Fibroblast of lung (primary cell): ENCODE measurements around the gene DENND4A. TPM values are rescaled to one million over a fixed set of nuclear protein-coding genes. Genes with fewer than 3 reads are reported as not detected.

Source experiments
- DNase-seq, 2 donors: peaks; one replicate each; pipeline versions ENCODE4 v3.0.0 to v3.0.0-alpha.2; 2010; ENCODE audit warnings: low read depth in 2 of 2
- H2AFZ ChIP-seq: 2 replicates; pipeline ENCODE4 v1.5.1; 2012; ENCODE audit warnings: low read length, control low read depth, inconsistent platforms
- H3K27ac ChIP-seq: 2 replicates; pipeline ENCODE4 v1.5.1; 2011; ENCODE audit warnings: low read length, control low read depth; ENCODE audit not compliant: insufficient read depth
- H3K27me3 ChIP-seq: 2 replicates; pipeline ENCODE4 v1.5.1; 2011; ENCODE audit warnings: mild to moderate bottlenecking, low read length; ENCODE audit not compliant: control insufficient read depth, insufficient read depth
- H3K36me3 ChIP-seq: 2 replicates; pipeline ENCODE4 v1.5.1; 2011; ENCODE audit warnings: low read length; ENCODE audit not compliant: control insufficient read depth, insufficient read depth
- H3K4me1 ChIP-seq: 2 replicates; pipeline ENCODE4 v1.5.1; 2011; ENCODE audit warnings: low read length; ENCODE audit not compliant: control insufficient read depth, insufficient read depth; ENCODE audit errors: extremely low read depth
- H3K4me2 ChIP-seq: 2 replicates; pipeline ENCODE4 v1.5.1; 2011; ENCODE audit warnings: low read length, control low read depth; ENCODE audit not compliant: insufficient read depth; ENCODE audit errors: extremely low read depth
- H3K4me3 ChIP-seq, 4 experiments: fragments of 200-600 bp in 1 of 4; sonication (generic) in 1 of 4; replicated peaks in 1 of 4; 2 replicates each; pipeline ENCODE4 v1.5.1; 2011 to 2016; ENCODE audit warnings: low read length in 4 of 4, low read depth in 3 of 4, mild to moderate bottlenecking in 3 of 4, control low read depth in 2 of 4, inconsistent platforms in 1 of 4, mixed read lengths in 1 of 4; ENCODE audit not compliant: insufficient read depth in 1 of 4; ENCODE audit errors: control extremely low read depth in 1 of 4
- H3K79me2 ChIP-seq: 2 replicates; pipeline ENCODE4 v1.5.1; 2012; ENCODE audit warnings: mild to moderate bottlenecking, low read length, inconsistent platforms; ENCODE audit not compliant: control insufficient read depth, insufficient read depth
- H3K9ac ChIP-seq: 2 replicates; pipeline ENCODE4 v1.5.1; 2011; ENCODE audit warnings: mild to moderate bottlenecking, low read length, control low read depth; ENCODE audit not compliant: insufficient read depth
- H3K9me3 ChIP-seq: 2 replicates; pipeline ENCODE4 v1.5.1; 2012; ENCODE audit warnings: low read depth, low read length; ENCODE audit not compliant: control insufficient read depth, insufficient read depth
- H4K20me1 ChIP-seq: 2 replicates; pipeline ENCODE4 v1.5.1; 2011; ENCODE audit warnings: low read length; ENCODE audit not compliant: control insufficient read depth, insufficient read depth; ENCODE audit errors: extremely low read depth
- EZH2 ChIP-seq: IDR thresholded peaks from 2 replicates; pipeline ENCODE4 v1.5.1; 2012; ENCODE audit warnings: low read length, control low read depth, mild to moderate bottlenecking; ENCODE audit errors: missing control alignments
- polyA plus RNA-seq, 2 donors: library from polyadenylated mRNA; depleted of rRNA in 1 of 2; stranded (reverse) in 1 of 2; unstranded in 1 of 2; fragments of >200 nt; gene quantifications; 2 replicates each; pipeline ENCODE4 v1.2.1, GENCODE V29; 2011 to 2012; ENCODE audit warnings: missing spikeins in 1 of 2
- total RNA-seq: library from RNA; depleted of rRNA; stranded (reverse); fragments of >200 nt; gene quantifications from 2 replicates; pipeline ENCODE4 v1.2.1, GENCODE V29; 2014
- TF ChIP-seq, protein P1 (sequence below), 2 donors: IDR thresholded peaks in 1 of 2; conservative IDR thresholded peaks in 1 of 2; 1 replicate in 1 of 2; 2 replicates in 1 of 2; pipeline ENCODE4 v1.5.1; 2011 to 2012; ENCODE audit warnings: low read length in 2 of 2, control low read depth in 1 of 2, inconsistent platforms in 1 of 2, low read depth in 1 of 2, mild to moderate bottlenecking in 1 of 2

Gene DENND4A
- total and polyA plus RNA-seq, 2 donors (not counting 1 experiment from before 2014, with no cell fraction given): 16.7 to 30.6 TPM

DNA sequence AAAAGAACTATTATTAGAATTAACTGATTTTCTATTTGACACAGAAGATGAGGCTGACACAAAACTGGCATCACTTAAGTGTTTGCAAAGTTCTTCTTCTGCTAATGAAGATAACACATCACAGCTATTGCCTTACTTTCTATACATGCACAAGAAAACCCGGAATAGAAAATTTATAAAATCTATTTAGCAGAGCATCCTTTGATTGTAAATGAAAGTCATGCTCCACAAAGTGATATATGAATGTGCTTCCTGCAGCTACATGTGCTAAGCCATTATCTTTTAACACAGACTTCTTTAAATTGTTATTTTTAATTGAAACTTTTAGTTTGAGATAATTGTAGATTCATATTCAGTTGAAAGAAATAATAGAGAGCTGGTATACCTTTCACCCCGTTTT is 27.0 kb downstream of the DENND4A start:
- DNase-seq: no peak
- Histone ChIP-seq H3K36me3 (no peaks in the 10 kb centered on the region), H3K27ac (no peak overlapping the region), H3K9me3 (no peaks in the 10 kb centered on the region), H3K27me3 (no peaks in the 10 kb centered on the region), H2AFZ (no peak overlapping the region), H3K79me2 (no peaks in the 10 kb centered on the region), H3K4me1 (no peaks in the 10 kb centered on the region), H4K20me1 (no peaks in the 10 kb centered on the region), H3K4me3 (no peak overlapping the region), H3K9ac (no peak overlapping the region), H3K4me2 (no peak overlapping the region)
- TF ChIP-seq, protein P1, sequence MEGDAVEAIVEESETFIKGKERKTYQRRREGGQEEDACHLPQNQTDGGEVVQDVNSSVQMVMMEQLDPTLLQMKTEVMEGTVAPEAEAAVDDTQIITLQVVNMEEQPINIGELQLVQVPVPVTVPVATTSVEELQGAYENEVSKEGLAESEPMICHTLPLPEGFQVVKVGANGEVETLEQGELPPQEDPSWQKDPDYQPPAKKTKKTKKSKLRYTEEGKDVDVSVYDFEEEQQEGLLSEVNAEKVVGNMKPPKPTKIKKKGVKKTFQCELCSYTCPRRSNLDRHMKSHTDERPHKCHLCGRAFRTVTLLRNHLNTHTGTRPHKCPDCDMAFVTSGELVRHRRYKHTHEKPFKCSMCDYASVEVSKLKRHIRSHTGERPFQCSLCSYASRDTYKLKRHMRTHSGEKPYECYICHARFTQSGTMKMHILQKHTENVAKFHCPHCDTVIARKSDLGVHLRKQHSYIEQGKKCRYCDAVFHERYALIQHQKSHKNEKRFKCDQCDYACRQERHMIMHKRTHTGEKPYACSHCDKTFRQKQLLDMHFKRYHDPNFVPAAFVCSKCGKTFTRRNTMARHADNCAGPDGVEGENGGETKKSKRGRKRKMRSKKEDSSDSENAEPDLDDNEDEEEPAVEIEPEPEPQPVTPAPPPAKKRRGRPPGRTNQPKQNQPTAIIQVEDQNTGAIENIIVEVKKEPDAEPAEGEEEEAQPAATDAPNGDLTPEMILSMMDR (conservative IDR thresholded peaks at IDR 0.05 in 1 of 2, IDR thresholded peaks at IDR 0.05 in 1 of 2; ENCODE audit: low read depth in 1 of 2, low read length in 2 of 2): no peak
- TF ChIP-seq EZH2: no peak

DNA sequence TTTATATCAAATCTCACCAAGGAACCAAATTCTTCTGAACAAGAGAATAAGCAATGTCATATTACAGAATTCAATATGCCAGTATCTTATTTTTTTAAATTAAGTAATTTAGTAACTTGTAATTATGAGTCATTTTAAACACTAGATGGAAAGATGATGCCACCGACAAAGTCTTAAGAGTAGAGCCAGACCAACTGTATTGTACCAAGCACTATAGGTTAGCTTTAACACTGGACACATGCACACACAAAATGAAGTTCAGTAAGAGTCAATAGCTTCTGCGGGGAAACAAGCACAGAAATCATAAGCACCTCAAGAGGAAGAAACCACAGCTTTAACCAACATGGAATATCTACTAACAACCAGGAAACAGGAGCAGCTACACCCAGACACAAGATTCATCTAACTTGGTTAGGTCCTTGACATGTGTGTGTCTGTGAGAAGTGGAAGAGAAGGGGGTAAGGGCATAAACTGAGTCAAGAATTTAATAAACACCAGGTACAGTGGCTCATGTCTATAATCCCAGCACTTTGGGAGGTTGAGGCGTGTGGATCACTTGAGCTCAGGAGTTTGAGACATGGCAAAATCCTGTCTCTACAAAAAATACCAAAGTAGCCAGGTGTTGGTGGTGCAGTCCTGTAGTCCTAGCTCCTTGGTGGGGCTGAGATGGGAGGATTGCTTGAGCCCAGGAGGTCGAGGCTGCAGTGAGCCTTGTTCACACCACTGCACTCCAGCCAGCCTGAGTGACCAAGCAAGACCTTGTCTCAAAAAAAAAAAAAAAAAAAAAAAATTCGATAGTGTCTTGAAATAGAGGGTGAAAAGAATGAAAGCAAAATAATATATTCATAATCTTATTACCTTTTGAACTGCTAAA is 28.9 kb downstream of the DENND4A start:
- Histone ChIP-seq H3K4me2 (no peak overlapping the region), H3K36me3 (no peaks in the 10 kb centered on the region), H3K27me3 (no peaks in the 10 kb centered on the region), H2AFZ (no peak overlapping the region), H3K27ac (no peak overlapping the region), H3K4me1 (no peaks in the 10 kb centered on the region), H3K9ac (no peak overlapping the region), H3K9me3 (no peaks in the 10 kb centered on the region), H3K4me3 (no peak overlapping the region), H4K20me1 (no peaks in the 10 kb centered on the region), H3K79me2 (no peaks in the 10 kb centered on the region)
- TF ChIP-seq, protein P1 (conservative IDR thresholded peaks at IDR 0.05 in 1 of 2, IDR thresholded peaks at IDR 0.05 in 1 of 2; ENCODE audit: low read depth in 1 of 2, low read length in 2 of 2): no peak
- no peak for TF ChIP-seq EZH2
- no peak for DNase-seq

DNA sequence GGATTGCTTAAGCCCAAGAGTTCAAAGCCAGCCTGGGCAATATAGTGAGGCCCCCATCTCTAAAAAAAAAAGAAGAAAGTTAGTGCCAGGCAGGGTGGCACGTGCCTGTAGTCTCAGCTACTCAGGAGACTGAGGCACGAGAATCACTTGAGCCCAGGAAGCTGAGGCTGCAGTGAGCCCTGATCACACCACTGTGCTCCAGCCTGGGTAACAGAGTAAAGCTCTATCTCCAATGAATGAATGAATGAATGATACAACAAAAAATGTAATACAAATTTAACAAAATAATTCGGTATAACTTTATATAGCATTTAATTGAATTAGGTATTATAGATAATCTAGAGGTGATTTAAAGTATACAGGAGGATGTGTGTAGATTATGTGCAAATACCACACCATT is 29.7 kb downstream of the DENND4A start:
- Histone ChIP-seq H2AFZ (no peak overlapping the region), H3K4me1 (no peaks in the 10 kb centered on the region), H3K4me3 (no peak overlapping the region), H3K9me3 (no peaks in the 10 kb centered on the region), H4K20me1 (no peaks in the 10 kb centered on the region), H3K27me3 (no peaks in the 10 kb centered on the region), H3K9ac (no peak overlapping the region), H3K27ac (no peak overlapping the region), H3K4me2 (no peak overlapping the region), H3K36me3 (no peaks in the 10 kb centered on the region), H3K79me2 (no peaks in the 10 kb centered on the region)
- no peak for DNase-seq
- no peak for TF ChIP-seq EZH2
- TF ChIP-seq, protein P1 (conservative IDR thresholded peaks at IDR 0.05 in 1 of 2, IDR thresholded peaks at IDR 0.05 in 1 of 2; ENCODE audit: low read depth in 1 of 2, low read length in 2 of 2): no peak
